GM21381 (cell line): ENCODE measurements around the gene COPRS.
"Not testable (repeated sequence)": the region's sequence is repeated elsewhere in the genome, so short reads cannot be mapped to it uniquely, and the experiment has no call there.

Experiments used
- ATAC-seq: cut with Tn5 transposase; IDR thresholded peaks from one replicate; pipeline ENCODE4 v1.9.1; 2021; ENCODE audit warnings: mild to moderate bottlenecking, moderate library complexity; ENCODE audit not compliant: unreplicated experiment

Gene COPRS

DNA sequence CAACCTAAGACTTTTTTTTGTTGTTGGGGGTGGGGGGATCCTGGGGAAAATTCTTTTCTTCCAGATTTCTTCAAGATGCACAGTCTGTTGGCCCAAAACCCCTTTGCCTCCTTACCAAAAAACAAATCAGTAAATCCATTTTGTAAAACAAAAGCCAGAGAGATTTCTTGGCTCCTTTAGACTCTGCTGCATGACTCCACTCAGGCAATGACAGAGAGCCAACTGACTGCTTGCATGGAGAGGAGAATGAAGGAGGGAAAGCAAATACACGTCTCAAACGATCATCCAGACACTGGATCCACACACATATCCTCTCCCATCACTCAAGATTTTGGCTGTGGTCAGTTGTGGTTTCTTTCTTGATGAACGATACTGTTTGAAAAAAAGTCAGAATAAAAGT, 13.8 kb downstream of the COPRS start:
- no peak for ATAC-seq

- no peak for ATAC-seq
Measured at GRCh38 chr17:31843070-31843745, 15.8 kb downstream of the COPRS start.

DNA sequence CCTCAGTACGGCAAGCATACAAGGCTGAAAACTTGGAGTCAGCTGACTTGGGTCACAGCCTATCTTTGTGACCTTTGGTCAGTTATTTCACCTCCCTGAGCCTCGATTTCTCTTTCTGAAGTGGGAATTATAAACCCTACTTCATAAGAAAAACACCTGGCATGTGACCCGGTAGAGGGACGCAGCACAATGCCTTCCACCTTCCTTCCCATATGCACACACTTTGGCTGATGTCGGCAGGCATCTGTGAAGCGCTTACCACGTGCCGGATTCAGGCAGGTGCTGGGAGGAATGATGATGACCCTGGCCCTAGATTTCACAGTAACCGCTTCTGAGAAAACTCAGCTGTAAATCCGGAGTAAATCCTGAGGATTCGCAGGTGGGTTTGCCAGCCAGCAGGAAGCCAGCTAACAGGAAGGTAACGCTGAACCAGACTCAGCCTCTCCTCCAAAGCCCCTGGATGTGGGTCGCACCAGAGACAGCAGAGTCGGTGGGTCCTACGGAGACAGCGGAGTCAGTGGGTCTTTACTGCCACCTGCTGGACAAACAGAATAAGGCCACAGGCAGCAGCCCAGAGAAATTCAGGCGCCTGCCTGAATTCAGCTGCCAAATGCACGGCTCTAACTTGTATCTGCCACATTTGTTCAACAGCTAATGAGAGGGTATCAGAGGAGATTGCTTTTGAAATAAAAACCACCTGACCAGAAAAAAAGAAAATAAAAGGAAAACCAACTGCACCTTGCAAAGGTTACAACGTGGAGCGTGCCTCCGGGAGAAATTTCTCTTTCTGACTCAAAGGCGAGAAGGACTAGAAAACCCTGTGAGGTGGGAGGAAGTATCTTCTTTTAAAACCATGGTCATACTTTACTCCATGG, 16.6 kb downstream of the COPRS start:
- no peak for ATAC-seq

DNA sequence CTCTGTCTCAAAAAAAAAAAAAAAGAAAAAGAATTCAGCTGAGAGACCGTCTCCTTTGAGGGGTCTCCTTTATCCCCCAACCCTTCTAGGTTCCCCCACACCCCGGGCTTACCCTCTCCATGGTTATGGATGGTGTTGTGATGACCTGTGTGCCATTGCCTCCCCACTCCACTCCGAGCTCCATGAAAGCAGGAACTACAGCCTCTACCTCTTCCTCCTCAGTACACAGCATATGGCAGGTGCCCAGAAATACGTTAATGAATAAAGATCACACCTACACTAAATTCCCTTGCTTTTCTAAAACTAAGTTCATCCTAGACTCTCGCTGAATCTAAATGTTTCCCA, 17.2 kb downstream of the COPRS start:
- no peak for ATAC-seq

GRCh38 chr17:31838636-31839225, 20.3 kb downstream of the COPRS start:
- ATAC-seq, result no peak

GRCh38 chr17:31835984-31836383, 23.1 kb downstream of the COPRS start:
- ATAC-seq, result no peak

GRCh38 chr17:31834448-31834847, 24.6 kb downstream of the COPRS start:
- ATAC-seq, result no peak

DNA sequence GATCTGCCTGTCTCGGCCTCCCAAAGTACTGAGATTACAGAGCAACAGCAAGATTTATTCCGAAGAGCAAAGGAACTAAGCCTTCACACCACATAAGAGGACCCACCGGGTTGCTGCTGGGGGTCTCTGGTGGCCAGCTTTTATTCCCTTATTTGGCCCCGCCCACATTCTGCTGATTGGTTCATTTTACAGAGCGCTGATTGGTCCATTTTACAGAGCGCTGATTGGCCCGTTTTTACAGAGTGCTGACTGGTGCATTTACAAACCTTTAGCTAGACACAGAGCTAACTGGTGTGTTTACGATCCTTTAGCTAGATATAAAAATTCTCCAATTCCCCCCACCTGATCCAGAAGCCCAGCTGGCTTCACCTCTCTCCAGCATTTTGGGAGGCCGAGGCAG, 26.3 kb downstream of the COPRS start:
- ATAC-seq, result no peak

DNA sequence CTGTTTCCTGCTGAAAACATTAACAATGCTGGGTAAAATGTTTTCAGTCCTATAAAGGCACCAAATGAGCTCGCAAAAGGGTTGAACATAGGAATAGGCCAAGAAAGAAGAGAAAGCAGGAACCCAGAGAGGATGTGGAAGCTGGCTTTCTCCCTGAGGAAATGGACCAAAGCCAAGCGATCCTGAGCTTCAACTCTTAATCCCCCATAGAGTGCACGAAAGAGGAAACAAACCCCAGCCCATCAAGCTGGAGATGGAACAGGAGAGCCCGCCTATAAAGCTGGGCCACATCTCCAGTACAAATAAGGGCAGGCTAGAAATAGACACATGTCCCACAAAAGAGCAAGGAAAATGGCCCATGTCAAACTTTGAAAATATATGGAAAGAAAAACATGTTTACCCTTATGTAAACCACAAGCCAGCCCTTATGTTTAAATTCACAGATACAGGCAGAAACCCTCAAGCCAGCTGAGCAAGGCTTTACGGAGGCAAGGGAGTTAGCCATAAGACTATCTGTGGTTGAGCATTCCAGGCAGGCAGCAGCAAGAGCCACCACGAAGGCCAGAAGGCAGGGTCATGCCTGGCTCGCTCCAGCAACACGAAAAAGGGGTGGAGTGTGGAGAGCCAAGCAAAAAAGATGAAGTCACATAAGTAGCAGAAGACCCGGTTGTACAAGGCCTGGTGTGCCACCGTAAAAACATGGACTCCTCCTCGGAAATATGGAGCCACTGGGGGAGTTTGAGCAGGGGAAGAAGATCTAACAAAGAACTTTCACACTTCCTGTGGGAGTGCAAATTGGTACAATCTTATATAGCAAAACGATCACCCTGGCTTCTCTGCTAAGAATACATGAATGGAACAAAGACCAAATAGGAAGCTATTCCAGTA, 27.8 kb downstream of the COPRS start:
- ATAC-seq, result no peak

GRCh38 chr17:31829649-31830048, 29.4 kb downstream of the COPRS start:
- no peak for ATAC-seq

DNA sequence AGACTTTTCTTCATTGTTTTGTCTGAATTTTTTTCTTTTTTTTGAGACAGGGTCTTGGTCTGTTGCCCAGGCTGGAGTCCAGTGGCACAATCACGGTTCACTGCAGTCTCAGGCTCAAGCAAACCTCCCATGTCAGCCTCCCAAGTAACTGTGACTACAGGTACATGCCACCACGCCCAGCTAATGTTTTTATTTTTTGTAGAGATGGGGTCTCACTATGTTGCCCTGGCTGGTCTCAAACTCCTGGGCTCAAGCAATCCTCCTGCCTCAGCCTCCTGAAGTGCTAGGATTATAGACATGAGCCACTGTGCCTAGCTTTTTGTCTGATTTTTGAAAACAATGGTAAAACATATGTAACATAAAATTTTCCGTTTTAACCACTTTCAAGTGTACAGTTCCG, 30.1 kb downstream of the COPRS start:
- ATAC-seq, result not testable (repeated sequence)

GRCh38 chr17:31825961-31826691, 32.9 kb downstream of the COPRS start:
- ATAC-seq, result no peak

- no peak for ATAC-seq
Measured at GRCh38 chr17:31824766-31825360, 34.2 kb downstream of the COPRS start.

DNA sequence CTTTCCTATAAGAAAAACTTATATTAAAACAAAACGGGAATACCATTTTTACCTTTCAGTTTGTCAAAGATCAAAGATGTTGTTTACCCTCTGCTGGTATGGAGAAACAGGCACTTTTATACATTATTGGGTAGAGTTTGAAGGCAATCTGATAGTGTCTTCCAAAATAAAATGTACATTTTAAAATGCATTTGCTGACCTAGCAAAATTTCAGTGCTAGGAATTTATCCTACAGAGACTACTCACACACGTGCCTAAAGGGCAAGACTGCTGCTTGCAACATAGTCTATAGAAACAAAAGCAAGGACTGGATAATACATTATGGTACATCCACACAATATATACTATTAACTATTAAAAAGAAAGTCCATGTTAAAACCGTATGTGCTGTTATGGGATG, 36.0 kb downstream of the COPRS start:
- ATAC-seq, result no peak

- no peak for ATAC-seq
Measured at GRCh38 chr17:31820691-31821435, 38.2 kb downstream of the COPRS start.

GRCh38 chr17:31819578-31819977, 39.5 kb downstream of the COPRS start:
- no peak for ATAC-seq

DNA sequence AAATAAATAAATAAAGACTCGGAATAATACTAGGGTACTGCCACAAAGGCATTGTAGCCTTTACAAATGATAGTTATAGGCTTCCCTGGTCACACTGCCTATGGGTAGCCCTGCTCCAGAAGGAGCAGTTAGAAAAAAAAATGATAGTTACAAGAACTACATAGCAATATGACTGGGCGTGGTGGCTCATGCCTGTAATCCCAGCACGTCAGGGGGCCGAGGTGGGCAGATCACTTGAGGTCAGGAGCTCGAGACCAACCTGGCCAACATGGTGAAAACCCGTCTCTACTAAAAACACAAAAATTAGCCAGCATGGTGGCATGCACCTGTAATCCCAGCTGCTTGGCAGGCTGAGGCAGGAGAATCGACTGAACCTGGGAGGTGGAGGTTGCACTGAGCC, 40.2 kb downstream of the COPRS start:
- not testable (repeated sequence) for ATAC-seq

DNA sequence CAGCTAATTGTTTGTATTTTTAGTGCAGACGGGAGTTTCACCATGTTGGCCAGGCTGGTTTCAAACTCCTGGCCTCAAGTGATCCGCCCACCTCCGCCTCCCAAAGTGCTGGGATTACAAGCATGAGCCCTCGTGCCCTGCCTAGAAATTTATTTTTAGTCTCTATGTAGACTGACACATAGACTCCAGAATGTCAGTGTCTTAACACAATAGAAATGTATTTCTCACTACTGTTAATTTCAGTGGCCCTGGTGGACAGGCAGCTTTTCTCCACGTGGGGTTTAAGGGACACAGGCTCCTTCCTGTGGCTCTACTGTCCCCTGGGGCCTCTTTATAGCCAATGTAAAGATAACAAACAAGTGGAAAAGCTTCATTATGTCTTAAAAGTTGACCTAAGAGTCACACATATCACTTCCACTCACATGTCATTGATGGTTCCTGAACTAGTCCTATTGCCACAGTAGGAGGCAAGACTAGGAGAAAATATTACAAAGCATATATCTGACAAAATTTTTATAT, 43.8 kb downstream of the COPRS start:
- no peak for ATAC-seq

- ATAC-seq, result no peak
Measured at GRCh38 chr17:31811101-31811500, 47.9 kb downstream of the COPRS start.
